ENCODE measurements around the gene RBMS3.
"Not testable (repeated sequence)": the region's sequence is repeated elsewhere in the genome, so short reads cannot be mapped to it uniquely, and the experiment has no call there.

The RBMS3 gene

GRCh38 chr3:29618395-29619282, 337.8 kb downstream of the RBMS3 start:
- DNase-seq (ENCODE audit: low read depth), result no peak

DNA sequence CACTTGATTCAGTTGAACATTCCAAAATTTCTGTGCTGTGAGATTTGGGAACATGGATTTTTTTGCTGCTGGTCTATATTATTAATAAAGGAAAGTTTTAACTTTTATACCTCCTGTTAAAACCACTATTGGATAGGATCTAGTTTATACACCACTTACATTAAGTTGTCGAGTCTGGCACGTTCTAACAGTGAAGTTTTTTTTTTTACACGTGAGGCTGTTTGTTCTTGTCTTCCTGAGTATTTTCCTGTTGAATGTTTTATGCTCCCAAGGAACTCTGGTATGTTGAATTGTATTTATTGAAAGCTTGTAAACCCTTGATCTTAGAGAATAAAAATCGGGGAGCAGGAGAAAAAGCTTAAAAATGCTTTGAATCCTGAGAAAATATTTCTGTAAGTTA, 338.8 kb downstream of the RBMS3 start:
- no peak for DNase-seq (ENCODE audit: low read depth)

DNA sequence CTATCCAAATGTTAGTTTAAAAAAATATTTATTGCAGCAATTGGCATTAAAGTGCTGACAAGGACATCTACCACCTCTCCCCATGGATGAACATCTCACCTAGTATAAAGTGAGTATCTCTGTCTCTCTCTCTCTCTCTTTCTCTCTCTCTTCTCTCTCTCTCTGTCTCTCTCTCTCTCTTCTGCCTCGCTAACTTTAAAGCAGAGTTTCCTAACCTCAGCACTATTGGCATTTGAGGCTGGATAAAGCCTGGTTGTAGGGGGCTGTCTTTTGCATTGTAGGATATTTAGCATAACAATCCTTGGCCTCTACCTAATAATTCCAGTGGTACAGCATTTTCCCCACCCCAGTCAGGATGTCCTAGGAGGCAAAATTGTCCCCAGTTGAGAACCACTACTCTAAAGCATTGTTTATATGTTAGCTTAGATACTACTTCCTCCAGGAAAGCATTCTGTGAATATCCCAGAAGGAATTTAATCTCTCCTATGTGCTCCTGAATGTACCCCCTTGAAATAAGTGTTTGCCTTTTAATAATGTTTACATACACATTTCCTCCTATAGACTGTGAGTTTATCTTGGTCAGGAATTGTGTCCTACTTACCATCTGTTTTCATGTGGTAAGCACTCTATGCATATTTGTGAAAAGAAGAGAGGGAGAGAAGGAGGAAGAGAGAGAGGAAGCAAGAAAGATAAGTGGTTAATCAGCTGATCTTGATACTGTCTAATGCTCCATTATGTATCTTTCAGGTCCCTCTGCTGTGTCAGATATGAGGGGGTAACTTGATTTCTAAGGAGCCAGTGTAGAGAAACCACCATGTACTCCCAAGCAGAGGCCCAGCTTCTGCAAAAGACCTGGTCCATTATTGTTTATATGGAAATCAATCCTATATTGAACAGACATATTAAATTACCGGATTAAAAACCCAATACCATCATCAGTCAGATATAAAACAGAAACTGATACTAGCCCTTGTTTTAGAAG, 346.6 kb downstream of the RBMS3 start:
- DNase-seq (ENCODE audit: low read depth), result no peak

DNA sequence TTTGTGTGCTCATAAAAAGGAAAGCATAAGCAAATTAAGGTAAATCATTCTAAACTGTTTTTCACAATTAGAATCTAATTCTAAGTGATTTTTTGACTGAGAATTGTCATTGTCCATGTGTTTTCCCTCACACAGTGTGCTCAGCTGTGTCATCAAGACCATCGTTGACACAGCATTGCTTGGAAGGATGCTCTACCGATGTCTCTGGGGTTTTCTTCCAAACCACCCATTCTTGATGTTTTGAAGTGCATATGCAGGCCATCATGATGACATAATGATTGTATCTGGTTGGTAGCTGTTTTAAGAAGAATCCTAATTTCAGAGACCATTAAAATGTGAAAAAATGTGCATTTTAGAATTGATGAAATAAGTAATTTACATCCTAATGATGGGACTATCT, 347.9 kb downstream of the RBMS3 start:
- DNase-seq (ENCODE audit: low read depth), result no peak

DNA sequence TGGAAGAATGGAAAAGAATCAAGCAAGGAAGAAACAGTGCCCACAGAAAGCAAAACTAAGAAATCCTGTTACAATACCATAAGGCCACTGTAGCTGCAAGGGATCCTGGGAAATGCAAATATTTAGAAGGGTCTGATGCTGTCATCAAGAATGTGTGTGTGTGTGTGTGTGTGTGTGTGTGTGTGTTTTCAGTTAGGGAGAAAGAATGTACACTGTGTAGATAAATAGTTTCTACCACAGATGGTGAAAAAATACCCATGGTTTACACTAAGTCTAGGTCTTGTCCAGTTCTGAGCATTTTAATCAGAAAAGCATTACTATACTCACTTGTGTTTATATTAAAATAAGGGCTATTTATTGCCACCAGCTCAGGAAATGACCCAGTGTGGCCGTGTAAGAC, 355.0 kb downstream of the RBMS3 start:
- DNase-seq (ENCODE audit: low read depth), result no peak

DNA sequence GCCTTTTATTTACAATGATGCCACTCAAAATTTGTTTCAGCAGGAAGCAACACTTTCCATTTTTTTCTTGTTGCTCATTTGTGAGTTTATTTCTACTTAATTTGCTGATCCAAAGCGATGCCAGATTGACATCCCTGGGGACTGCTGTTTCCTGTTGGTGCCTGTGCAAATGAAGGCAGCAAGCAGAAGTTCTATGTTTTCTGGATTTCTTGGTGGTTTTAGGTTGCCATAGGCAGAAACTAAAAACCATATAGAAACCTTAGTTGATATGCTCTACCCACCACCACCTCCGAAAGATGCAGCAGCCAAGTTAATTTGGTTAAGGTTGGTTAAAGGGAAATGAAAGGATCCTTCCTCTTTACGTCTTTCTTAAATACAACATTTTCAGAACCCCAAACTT, 356.2 kb downstream of the RBMS3 start:
- no peak for DNase-seq (ENCODE audit: low read depth)

DNA sequence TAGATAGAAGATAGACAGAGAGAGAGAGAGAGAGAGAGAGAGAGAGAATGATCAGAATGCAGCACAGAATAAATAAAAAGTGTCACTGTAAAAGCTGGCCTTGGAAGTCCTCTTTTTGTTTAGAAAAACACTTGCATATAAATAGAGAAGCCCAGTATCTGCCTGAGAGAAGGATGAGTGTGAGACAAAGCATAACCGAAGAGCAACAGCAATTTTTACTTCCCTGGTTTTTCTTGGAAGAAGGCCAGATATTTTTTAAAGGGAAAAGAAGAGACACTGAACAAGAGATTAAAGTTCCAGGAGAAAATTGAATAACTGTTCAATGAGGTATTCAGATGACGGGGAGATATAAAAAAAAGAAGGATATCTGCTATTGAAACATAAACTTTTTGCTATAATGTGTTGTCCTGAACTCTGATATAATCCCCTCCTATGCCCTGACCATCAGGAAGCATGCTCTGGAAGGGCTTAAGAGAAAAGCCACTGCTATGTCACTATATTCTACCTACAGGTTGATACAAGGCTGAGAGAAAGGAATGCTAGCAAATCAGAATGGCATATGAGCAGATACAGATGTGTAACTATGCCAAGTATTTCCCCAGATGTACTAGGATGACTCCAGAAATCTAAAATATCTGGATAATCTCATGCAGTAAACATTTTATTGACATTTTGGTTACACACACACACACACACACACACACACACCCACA, 358.9 kb downstream of the RBMS3 start:
- no peak for DNase-seq (ENCODE audit: low read depth)

DNA sequence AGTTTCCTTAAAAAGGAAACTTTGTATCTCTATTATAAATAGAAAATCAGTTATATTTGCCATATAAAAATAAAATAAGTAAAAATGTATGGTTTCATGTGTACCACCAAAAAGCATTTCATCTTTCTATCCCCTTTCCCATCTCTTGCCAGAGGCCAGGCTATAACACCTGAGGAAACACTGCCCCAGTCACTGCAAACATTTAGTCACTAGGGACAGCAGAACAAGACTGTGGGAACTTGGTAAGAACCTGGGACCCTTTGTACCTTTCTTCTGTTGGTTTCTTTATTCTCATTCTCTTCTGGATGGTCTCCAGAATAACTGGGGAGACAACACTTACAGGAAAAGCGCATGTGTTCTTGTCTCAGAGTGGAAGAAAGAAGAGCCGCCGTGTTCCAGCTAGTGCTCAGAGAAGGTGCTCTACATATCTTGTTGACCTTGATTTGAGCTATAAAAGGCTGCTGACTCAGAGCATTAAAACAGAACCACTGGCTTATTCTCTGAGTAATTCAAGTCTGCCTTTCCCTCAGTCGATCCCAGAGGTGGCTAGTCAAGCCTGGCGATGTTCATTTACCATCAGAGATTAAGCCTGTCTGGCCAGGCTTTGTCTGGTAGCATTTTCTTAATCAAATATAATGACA, 361.6 kb downstream of the RBMS3 start:
- DNase-seq (ENCODE audit: low read depth), result no peak

- DNase-seq (ENCODE audit: low read depth), result no peak
Measured at GRCh38 chr3:29643034-29643425, 362.2 kb downstream of the RBMS3 start.

DNA sequence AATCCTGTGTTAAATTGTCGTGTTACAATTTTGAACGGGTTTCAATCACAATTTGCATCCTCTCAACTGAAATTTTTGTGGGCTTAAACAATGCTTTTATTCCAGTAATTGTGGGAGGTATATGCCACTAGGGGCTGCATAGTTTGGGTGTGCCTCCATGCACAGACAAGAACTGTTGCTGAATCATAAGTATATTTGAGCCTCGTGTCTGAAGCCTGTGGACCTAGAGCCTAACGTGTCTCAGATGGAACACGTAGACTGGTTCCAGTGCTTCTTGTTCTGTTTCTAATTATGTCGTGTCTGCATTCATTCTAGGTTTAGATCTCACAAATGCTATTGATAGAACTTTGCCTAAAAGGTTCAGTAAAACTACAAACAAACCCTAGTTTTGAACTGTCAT, 363.4 kb downstream of the RBMS3 start:
- DNase-seq (ENCODE audit: low read depth), result no peak

DNA sequence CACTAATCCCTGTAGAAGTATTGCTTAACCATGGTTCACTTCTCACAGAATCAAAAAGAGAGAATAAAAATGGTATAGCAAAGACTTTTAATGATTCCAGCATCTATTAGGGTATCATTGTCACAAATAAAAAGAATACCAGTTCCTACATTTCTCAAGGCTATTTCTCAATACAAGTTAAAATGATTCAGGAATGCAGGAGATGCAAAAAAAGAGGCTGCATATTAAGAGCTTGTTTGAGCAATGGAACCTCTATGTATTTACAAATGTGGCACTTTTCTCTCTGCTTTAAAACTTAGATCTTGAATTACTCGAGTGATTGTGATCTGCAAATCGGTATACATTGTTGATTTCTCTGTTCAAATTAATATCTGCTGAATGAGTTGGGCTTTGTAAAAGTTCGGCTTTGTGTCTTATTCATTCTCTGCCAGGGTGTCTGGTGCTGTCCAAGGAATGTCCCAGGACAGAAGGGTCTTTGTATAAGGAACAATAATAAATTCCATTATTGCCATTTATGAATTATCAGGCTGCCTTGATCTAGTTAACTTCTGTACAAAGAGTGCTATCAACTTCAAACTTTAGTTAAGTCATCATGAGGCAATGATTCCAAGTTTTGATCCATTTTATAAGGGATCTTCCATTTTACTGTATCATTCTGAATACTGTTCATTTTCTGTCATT, 364.2 kb downstream of the RBMS3 start:
- DNase-seq (ENCODE audit: low read depth), result no peak

DNA sequence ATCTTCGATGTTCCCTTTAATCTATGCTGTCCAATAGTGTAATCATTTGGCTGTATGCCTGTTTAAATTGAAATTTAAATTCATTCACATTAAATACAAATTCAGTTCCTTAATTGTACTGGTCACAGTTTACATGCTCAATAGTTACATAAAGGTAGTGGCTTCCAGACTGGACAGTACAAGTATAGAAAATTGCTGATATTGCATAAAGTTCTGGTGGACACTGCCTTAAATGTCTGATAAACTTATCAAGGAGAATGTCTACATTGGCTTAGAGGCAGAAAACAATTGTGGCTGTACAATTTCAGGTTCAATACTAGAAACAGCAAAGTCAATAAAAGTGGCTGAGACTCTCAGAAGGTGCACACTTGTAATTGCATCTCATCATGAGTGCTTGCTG, 365.2 kb downstream of the RBMS3 start:
- DNase-seq (ENCODE audit: low read depth), result no peak

GRCh38 chr3:29649815-29650547, 369.1 kb downstream of the RBMS3 start:
- DNase-seq (ENCODE audit: low read depth), result no peak

DNA sequence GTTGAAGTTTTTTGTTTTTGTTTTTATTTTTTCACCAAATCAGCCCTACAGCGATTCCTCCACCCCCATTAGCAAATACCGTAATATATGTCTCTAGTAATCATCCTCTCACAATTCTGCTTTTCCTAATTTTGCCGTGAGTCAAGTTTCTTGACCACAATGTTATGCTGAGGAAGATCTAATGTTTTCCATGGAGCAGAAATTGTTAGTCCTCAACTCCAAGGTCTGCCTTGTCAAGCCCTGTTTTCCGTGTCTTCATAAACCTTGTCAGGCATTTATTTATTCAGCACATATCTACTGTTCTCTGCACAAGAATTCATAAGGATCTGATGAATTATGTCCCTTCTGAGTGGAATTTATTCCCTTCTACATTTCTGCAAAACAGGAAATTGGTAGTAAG, 372.8 kb downstream of the RBMS3 start:
- DNase-seq (ENCODE audit: low read depth), result no peak

DNA sequence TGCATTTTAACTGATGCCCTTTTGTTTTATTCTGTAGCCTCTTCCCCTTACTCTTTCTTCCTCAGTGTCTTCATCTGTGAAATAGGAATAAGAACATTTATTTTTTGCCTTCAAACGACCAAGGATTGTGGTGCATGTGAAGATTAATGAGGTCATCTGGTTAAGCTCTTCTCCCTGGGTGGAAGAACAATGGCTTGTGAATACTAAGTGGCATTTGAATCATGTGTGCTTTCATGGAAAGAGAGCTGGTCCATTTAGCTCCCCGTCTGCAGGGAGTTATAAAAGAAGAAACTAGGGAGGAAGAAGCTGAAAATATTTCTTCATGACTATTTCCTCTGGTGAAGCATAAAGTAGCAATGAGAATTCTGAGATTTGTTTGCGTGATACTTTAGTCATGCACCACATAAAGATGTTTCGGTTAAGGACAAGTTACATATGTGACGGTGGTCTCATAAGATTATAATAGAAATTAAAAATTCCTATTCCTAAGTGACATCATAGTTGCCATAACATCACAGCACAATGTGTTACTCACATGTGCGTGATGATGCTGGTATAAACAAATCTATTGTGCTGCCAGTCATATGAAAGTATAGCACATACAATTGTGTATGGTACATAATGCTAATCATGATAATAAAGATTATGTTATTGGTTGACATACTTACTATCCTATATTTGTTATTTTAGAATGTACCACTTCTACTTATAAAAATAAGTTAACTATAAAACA, 374.3 kb downstream of the RBMS3 start:
- no peak for DNase-seq (ENCODE audit: low read depth)

DNA sequence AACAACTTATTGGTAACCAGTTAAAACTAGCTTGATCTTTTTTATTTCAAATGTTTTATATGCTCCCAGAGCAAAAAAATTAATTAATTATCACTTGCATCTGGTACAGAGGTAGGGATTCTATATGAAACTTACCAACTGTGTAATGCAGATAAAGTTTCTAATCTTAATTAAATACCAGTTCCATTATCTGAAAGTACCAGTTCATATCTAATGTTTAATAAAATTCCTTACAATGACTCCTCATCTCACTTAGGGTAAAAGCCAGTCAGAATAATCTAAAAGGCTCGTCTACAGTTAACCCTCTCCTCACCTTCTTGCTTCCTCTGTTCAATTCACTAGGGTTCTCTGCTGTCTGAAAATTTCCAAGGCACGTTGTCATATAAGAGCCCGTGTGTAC, 384.8 kb downstream of the RBMS3 start:
- DNase-seq (ENCODE audit: low read depth), result no peak

DNA sequence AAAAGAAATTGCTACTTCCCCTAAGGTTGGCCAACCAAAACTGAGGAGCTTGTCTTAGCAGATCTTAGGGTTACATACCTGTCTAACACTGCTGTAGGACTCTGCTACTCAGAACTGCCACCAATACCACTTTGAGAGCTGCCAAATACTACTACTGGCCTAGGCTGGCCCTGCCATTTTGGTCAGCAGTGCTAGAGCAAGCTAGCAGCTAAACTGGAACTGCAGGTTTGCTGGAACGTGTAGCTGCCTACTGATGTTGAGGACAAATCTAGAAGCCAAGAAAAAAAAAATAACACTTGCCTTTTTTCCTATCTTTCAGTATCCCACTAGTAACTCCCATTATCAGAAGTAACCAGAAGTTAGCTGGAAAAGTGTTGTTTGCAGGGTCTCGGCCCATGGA, 387.4 kb downstream of the RBMS3 start:
- no peak for DNase-seq (ENCODE audit: low read depth)

- DNase-seq (ENCODE audit: low read depth), result no peak
Measured at GRCh38 chr3:29668728-29669127, 387.9 kb downstream of the RBMS3 start.

DNA sequence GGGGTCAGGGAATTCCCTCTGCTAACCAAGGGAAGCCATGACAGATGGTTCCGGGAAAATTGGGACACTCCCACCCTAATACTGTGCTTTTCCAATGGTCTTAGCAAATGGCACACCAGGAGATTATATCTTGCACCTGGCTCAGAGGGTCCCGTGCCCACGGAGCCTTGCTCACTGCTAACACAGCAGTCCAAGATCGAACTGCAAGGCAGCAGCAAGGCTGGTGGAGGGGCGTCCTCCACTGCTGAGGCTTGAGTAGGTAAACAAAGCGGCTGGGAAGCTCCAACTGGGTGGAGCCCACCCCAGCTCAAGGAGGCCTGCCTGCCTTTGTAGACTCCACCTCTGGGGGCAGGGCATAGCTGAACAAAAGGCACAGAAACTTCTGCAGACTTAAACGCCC, 389.6 kb downstream of the RBMS3 start:
- not testable (repeated sequence) for DNase-seq (ENCODE audit: low read depth)

GRCh38 chr3:29677421-29677820, 396.6 kb downstream of the RBMS3 start:
- DNase-seq (ENCODE audit: low read depth), result no peak

Data from T-helper 22 cell (primary cell).